Karpas-422 (cell line): Measurements from ENCODE around the gene HLA-A. TPM values are rescaled to one million over a fixed set of nuclear protein-coding genes. Genes with fewer than 3 reads are reported as not detected.

Experiments
- DNase-seq: peaks from one replicate; pipeline ENCODE4 v3.0.0-alpha.2; 2015
- H2AFZ ChIP-seq: fragments of 200-600 bp; sonication (generic); 2 replicates; pipeline ENCODE4 v1.6.1; 2014; ENCODE audit warnings: antibody characterized with exemption, low read length, mixed read lengths
- H3K27ac ChIP-seq: fragments of 200-600 bp; sonication (generic); 2 replicates; pipeline ENCODE4 v1.5.1; 2014; ENCODE audit warnings: mild to moderate bottlenecking, low read length, moderate library complexity
- H3K27me3 ChIP-seq: fragments of 200-600 bp; sonication (generic); 2 replicates; pipeline ENCODE4 v1.6.1; 2014; ENCODE audit warnings: low read length, mixed read lengths
- H3K36me3 ChIP-seq: fragments of 200-600 bp; sonication (generic); 2 replicates; pipeline ENCODE4 v1.6.1; 2014; ENCODE audit warnings: low read length, mixed read lengths; ENCODE audit not compliant: insufficient read depth
- H3K4me1 ChIP-seq: fragments of 200-600 bp; sonication (generic); 2 replicates; pipeline ENCODE4 v1.6.1; 2014; ENCODE audit warnings: mild to moderate bottlenecking, low read length, mixed read lengths
- H3K4me2 ChIP-seq: fragments of 200-600 bp; sonication (generic); 2 replicates; pipeline ENCODE4 v1.6.1; 2014; ENCODE audit warnings: low read length, low read depth, mild to moderate bottlenecking; ENCODE audit not compliant: poor library complexity, severe bottlenecking
- H3K4me3 ChIP-seq: fragments of 200-600 bp; sonication (generic); 2 replicates; pipeline ENCODE4 v1.5.1; 2014; ENCODE audit warnings: mild to moderate bottlenecking, antibody characterized with exemption, low read length, mixed read lengths
- H3K79me2 ChIP-seq: fragments of 200-600 bp; sonication (generic); 2 replicates; pipeline ENCODE4 v1.6.1; 2014; ENCODE audit warnings: mild to moderate bottlenecking, low read length, mixed read lengths
- H3K9ac ChIP-seq: fragments of 200-600 bp; sonication (generic); 2 replicates; pipeline ENCODE4 v1.6.0; 2014; ENCODE audit warnings: low read length
- H3K9me2 ChIP-seq: fragments of 200-600 bp; sonication (generic), shearing (Covaris generic); replicated peaks from 2 replicates; pipeline ENCODE4 v1.6.0; 2014; ENCODE audit warnings: mild to moderate bottlenecking, low read length, moderate library complexity; ENCODE audit not compliant: insufficient read depth
- H3K9me3 ChIP-seq: fragments of 300-700, 200-600 bp; sonication (generic); 2 replicates; pipeline ENCODE4 v1.6.1; 2014; ENCODE audit warnings: low read length, mixed read lengths
- H4K20me1 ChIP-seq: fragments of 200-600 bp; sonication (generic); 2 replicates; pipeline ENCODE4 v1.6.1; 2014; ENCODE audit warnings: mild to moderate bottlenecking, antibody characterized with exemption, low read length, low read depth; ENCODE audit not compliant: insufficient read depth
- total RNA-seq: library from RNA; depleted of rRNA; stranded (reverse); fragments of >200 nt; shearing (Covaris generic); gene quantifications from 2 replicates; pipeline ENCODE4 v1.2.3, GENCODE V29; 2014; ENCODE audit warnings: low replicate concordance

HLA-A gene
- total RNA-seq, 1 experiment from 2014 or later, result 739 TPM

DNA sequence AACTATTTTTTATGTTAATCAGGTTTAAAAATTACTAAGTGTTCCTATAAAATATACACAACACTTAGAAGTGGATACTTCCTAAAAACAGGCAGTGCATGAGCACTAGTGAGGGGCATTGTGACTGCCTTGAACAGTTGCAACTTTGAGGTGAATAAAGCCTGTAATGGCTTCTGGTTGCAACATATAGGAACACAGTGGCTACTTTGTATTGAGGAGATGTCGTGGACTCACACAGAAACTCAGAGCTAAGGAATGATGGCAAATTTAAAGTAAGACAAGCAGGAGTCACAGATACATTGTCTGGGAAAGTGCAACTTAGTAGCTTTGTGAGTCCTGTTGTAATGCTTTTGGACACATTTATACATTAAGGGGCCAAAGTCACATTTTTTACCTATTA is 861 bp upstream of the HLA-A start:
- no peaks in the 10 kb centered on the region; the same call in 1 of the 2 replicates for H4K20me1 ChIP-seq
- H3K9ac ChIP-seq, result peak overlapping the region; percentile 95
- peaks cover 14% of the 10 kb centered on the region for H3K4me1 ChIP-seq
- H3K27me3 ChIP-seq, result no peaks in the 10 kb centered on the region
- peaks cover 14% of the 10 kb centered on the region for H3K36me3 ChIP-seq
- no peaks in the 10 kb centered on the region for H3K9me3 ChIP-seq
- H3K79me2 ChIP-seq, result peaks cover 13% of the 10 kb centered on the region
- H3K4me3 ChIP-seq, result peak overlapping the region; percentile 86
- no peak overlapping the region for H3K27ac ChIP-seq
- H2AFZ ChIP-seq, result peak overlapping the region; percentile 86
- H3K9me2 ChIP-seq, result no peaks in the 10 kb centered on the region
- H3K4me2 ChIP-seq, result peak overlapping the region; percentile 77
- no peak for DNase-seq

DNA sequence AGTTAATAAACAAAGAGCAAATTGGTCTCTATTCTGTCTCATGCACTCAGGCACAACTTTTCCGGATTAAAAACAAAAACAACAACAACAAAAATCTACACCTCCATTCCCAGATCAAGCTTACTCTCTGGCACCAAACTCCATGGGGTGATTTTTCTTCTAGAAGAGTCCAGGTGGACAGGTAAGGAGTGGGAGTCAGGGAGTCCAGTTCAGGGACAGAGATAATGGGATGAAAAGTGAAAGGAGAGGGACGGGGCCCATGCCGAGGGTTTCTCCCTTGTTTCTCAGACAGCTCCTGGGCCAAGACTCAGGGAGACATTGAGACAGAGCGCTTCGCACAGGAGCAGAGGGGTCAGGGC is 437 bp upstream of the HLA-A start:
- peak overlapping the region; percentile 77 for H3K4me2 ChIP-seq

DNA sequence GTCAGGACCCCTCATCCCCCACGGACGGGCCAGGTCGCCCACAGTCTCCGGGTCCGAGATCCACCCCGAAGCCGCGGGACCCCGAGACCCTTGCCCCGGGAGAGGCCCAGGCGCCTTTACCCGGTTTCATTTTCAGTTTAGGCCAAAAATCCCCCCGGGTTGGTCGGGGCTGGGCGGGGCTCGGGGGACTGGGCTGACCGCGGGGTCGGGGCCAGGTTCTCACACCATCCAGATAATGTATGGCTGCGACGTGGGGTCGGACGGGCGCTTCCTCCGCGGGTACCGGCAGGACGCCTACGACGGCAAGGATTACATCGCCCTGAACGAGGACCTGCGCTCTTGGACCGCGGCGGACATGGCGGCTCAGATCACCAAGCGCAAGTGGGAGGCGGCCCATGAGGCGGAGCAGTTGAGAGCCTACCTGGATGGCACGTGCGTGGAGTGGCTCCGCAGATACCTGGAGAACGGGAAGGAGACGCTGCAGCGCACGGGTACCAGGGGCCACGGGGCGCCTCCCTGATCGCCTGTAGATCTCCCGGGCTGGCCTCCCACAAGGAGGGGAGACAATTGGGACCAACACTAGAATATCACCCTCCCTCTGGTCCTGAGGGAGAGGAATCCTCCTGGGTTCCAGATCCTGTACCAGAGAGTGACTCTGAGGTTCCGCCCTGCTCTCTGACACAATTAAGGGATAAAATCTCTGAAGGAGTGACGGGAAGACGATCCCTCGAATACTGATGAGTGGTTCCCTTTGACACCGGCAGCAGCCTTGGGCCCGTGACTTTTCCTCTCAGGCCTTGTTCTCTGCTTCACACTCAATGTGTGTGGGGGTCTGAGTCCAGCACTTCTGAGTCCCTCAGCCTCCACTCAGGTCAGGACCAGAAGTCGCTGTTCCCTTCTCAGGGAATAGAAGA is 978 bp downstream of the HLA-A start:
- Histone ChIP-seq H3K4me3 (peak overlapping the region; percentile 86), H2AFZ (no peak overlapping the region), H3K4me2 (peak overlapping the region; percentile 77), H3K79me2 (peaks cover 13% of the 10 kb centered on the region), H3K9me3 (no peaks in the 10 kb centered on the region), H3K27me3 (no peaks in the 10 kb centered on the region), H3K36me3 (peaks cover 14% of the 10 kb centered on the region), H3K4me1 (peaks cover 14% of the 10 kb centered on the region), H3K9ac (peak overlapping the region; percentile 95), H3K9me2 (no peaks in the 10 kb centered on the region), H3K27ac (peak overlapping the region; percentile 67), H4K20me1 (no peaks in the 10 kb centered on the region; the same call in 1 of the 2 replicates)
- no peak for DNase-seq

More for the DNA sequence above, 437 bp upstream of the HLA-A start:
- no peaks in the 10 kb centered on the region for H3K9me3 ChIP-seq
- no peak for DNase-seq
- no peaks in the 10 kb centered on the region; the same call in 1 of the 2 replicates for H4K20me1 ChIP-seq
- H3K36me3 ChIP-seq, result peaks cover 14% of the 10 kb centered on the region
- peaks cover 14% of the 10 kb centered on the region for H3K4me1 ChIP-seq
- H2AFZ ChIP-seq, result peak overlapping the region; percentile 86
- H3K27ac ChIP-seq, result peak overlapping the region; percentile 14; the same call in 1 of the 2 replicates
- H3K79me2 ChIP-seq, result peaks cover 13% of the 10 kb centered on the region
- peak overlapping the region; percentile 86 for H3K4me3 ChIP-seq
- H3K9ac ChIP-seq, result peak overlapping the region; percentile 95
- H3K27me3 ChIP-seq, result no peaks in the 10 kb centered on the region
- H3K9me2 ChIP-seq, result no peaks in the 10 kb centered on the region

DNA sequence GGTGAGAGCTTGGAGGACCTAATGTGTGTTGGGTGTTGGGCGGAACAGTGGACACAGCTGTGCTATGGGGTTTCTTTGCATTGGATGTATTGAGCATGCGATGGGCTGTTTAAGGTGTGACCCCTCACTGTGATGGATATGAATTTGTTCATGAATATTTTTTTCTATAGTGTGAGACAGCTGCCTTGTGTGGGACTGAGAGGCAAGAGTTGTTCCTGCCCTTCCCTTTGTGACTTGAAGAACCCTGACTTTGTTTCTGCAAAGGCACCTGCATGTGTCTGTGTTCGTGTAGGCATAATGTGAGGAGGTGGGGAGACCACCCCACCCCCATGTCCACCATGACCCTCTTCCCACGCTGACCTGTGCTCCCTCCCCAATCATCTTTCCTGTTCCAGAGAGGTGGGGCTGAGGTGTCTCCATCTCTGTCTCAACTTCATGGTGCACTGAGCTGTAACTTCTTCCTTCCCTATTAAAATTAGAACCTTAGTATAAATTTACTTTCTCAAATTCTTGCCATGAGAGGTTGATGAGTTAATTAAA is 3.0 kb downstream of the HLA-A start:
- no peak for DNase-seq
- no peak overlapping the region for H3K4me3 ChIP-seq
- no peaks in the 10 kb centered on the region for H3K9me2 ChIP-seq
- no peak overlapping the region for H3K9ac ChIP-seq
- peaks cover 13% of the 10 kb centered on the region for H3K79me2 ChIP-seq
- H3K27me3 ChIP-seq, result no peaks in the 10 kb centered on the region
- peaks cover 14% of the 10 kb centered on the region for H3K4me1 ChIP-seq
- H3K36me3 ChIP-seq, result peaks cover 14% of the 10 kb centered on the region
- H3K4me2 ChIP-seq, result peak overlapping the region; percentile 11
- no peaks in the 10 kb centered on the region for H3K9me3 ChIP-seq
- H4K20me1 ChIP-seq, result no peaks in the 10 kb centered on the region; the same call in 1 of the 2 replicates
- H2AFZ ChIP-seq, result no peak overlapping the region
- no peak overlapping the region for H3K27ac ChIP-seq

DNA sequence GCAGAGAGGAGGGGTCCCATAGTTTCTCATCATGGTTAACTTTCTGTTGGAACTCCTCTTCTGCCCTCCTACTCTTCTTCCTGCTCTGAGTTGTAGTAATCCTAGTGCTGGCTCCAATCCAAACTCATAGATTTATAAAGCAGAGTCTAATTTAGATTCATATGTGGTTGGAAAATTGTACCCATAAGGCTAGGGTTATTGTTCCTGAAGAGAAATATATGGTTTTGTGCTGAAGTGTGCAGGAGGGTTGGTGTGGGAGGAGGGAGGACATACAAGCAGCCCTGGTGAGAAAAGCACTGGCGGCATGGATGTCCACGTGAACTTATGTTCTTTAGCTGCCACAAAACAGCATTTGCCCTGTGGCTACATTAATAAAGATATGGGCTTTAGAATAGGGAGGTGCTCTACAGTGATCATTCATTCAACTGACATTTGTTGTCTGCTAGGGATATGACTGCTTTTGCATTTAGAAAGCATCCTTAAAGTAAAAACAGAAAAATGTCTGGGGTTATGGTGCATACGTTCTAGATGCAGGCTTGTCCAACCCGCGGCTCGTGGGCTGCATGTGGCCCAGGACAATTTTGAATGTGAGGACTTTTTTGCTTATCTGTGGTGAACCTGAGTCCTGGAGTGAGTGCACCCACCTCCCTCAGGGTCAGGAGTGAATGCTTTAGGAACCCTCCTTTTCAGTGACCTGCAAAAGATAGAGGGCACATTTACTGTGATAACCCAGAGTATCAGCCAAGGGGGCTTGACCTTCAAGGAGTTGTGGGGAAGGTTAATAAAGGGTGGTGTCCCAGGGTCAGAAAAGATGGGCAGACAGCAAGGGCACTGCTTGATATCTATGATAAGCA is 4.1 kb downstream of the HLA-A start:
- Histone ChIP-seq H4K20me1 (no peaks in the 10 kb centered on the region; the same call in 1 of the 2 replicates), H3K9me3 (no peaks in the 10 kb centered on the region), H3K9me2 (no peaks in the 10 kb centered on the region), H2AFZ (no peak overlapping the region), H3K4me2 (no peak overlapping the region), H3K79me2 (peaks cover 13% of the 10 kb centered on the region), H3K9ac (no peak overlapping the region), H3K27me3 (no peaks in the 10 kb centered on the region), H3K4me3 (no peak overlapping the region), H3K4me1 (peaks cover 13% of the 10 kb centered on the region), H3K27ac (no peak overlapping the region), H3K36me3 (peaks cover 14% of the 10 kb centered on the region)
- peak; percentile 58 for DNase-seq

DNA sequence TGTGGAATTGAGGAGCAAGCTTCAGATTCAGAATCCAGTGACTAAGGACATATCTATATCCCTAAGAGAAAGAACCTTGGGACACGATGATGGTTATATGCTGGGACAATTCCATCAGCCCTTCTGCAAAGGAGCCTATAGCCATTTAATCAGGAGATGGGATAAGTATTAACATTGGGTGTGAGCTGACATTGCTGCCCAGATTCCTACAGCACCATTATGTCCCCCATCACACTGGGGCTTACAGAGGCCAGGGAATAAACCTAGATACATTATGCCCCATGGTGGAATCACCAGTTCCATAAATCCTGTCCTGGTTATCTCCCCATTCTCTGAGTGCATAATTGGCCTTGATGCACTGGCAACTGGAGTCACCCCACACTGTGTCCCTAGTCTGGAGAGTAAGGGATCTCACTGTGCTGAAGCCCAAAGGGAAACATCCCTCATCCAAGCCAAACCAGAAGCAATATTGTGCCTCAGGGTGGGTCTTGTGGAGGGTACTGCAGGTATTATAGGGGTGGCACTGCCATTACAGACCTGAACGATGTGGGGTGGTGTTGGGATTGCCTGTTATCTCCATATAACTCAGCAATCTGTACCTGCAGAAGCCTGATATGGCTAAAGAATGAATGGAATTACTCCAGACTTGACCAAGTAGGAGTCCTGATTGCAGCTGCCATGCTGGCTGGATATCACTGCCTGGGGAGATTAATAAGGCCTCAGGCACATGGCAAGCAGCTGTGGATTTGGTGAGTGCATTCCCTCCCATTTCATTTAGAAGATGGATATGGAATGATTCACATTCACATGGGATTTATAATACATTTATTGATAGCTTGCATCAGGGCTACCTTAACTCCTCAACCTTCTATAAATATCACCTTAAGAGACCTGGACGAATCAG is 5.0 kb downstream of the HLA-A start:
- Histone ChIP-seq H3K9ac (no peak overlapping the region), H3K79me2 (peaks cover 13% of the 10 kb centered on the region), H3K4me3 (no peak overlapping the region), H3K27ac (no peak overlapping the region), H3K4me2 (no peak overlapping the region), H3K4me1 (peaks cover 6% of the 10 kb centered on the region), H3K27me3 (no peaks in the 10 kb centered on the region), H3K9me2 (no peaks in the 10 kb centered on the region), H3K36me3 (peaks cover 14% of the 10 kb centered on the region), H4K20me1 (no peaks in the 10 kb centered on the region; the same call in 1 of the 2 replicates), H3K9me3 (no peaks in the 10 kb centered on the region), H2AFZ (no peak overlapping the region)
- peak; percentile 52 for DNase-seq

DNA sequence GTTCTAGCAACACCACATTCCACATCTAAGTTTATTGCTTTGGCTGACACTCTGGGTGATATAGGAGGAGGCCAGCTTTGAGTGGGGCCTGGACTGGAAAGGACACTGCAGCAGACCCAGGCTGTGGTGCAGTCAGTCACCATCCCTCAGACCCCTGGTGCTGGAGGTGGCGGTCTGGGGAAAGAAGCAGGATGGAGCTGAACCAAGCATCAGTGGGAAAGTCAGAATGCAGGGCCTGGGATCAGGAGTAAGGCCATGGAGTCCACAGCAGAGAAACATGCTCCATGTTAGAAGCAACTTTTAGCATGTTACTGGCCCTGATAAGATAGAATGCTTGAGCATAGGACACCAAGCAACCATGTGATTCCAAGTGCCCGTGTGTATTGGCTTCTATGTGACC is 5.9 kb downstream of the HLA-A start:
- Histone ChIP-seq H3K36me3 (peaks cover 14% of the 10 kb centered on the region), H4K20me1 (no peaks in the 10 kb centered on the region; the same call in 1 of the 2 replicates), H3K4me2 (no peak overlapping the region), H3K4me3 (no peak overlapping the region), H3K9me3 (no peaks in the 10 kb centered on the region), H3K4me1 (peaks cover 6% of the 10 kb centered on the region), H3K79me2 (peaks cover 5% of the 10 kb centered on the region), H3K9me2 (no peaks in the 10 kb centered on the region), H3K27ac (no peak overlapping the region), H2AFZ (no peak overlapping the region), H3K9ac (no peak overlapping the region), H3K27me3 (no peaks in the 10 kb centered on the region)
- DNase-seq, result no peak
